Left lung (tissue), 10 donors: ENCODE measurements around the gene SYDE1. TPM values are rescaled to one million over a fixed set of nuclear protein-coding genes. Genes with fewer than 3 reads are reported as not detected.
"Not testable (repeated sequence)": the region's sequence is repeated elsewhere in the genome, so short reads cannot be mapped to it uniquely, and the experiment has no call there.

Source experiments
- ATAC-seq: fragments of 200-7000 bp; cut with Tn5 transposase; one replicate; pipeline ENCODE4 v1.9.1; 2020; ENCODE audit warnings: moderate library complexity
- DNase-seq, 4 donors: peaks; one replicate each; pipeline ENCODE4 v3.0.0-alpha.2; 2013 to 2020
- H3K27ac ChIP-seq, 2 donors: fragments of 200-600 bp; sonication (generic) in 1 of 2; one replicate each; pipeline versions ENCODE4 v1.5.0 to v1.8.0; 2020 to 2021
- H3K27me3 ChIP-seq, 2 donors: fragments of 200-600 bp; sonication (generic) in 1 of 2; one replicate each; pipeline versions ENCODE4 v1.5.0 to v1.8.0; 2020 to 2021
- H3K36me3 ChIP-seq, 2 donors: fragments of 200-600 bp; sonication (generic) in 1 of 2; one replicate each; pipeline versions ENCODE4 v1.5.0 to v1.8.0; 2020 to 2021
- H3K4me1 ChIP-seq, 2 donors: fragments of 200-600 bp; one replicate each; pipeline ENCODE4 v1.8.0; 2021
- H3K4me3 ChIP-seq, 2 donors: fragments of 200-600 bp; sonication (generic) in 1 of 2; one replicate each; pipeline versions ENCODE4 v1.5.0 to v1.8.0; 2020 to 2021; ENCODE audit warnings: mild to moderate bottlenecking in 1 of 2
- H3K9me3 ChIP-seq, 2 donors: fragments of 200-600 bp; sonication (generic) in 1 of 2; one replicate each; pipeline versions ENCODE4 v1.5.0 to v1.8.0; 2020 to 2021
- CTCF ChIP-seq, 2 donors: fragments of 200-600 bp; sonication (generic) in 1 of 2; IDR thresholded peaks; one replicate each; pipeline versions ENCODE4 v1.5.0 to v1.8.0; 2021; ENCODE audit warnings: antibody characterized with exemption in 2 of 2
- intact Hi-C, 2 donors: fragments of 100-400 bp; cut with DNase I; formaldehyde crosslinking; loops; one replicate each; pipeline versions ENCODE4 v1.11.2 to v1.14.2; 2022
- polyA plus RNA-seq, 6 donors: library from polyadenylated mRNA; unstranded; fragments of 120-200 nt; gene quantifications; one replicate each; pipeline ENCODE4 v1.2.1, GENCODE V29; 2013; ENCODE audit not compliant: insufficient read length in 6 of 6
- total RNA-seq, 2 donors: library from RNA; stranded (reverse); fragmentation: NEBNext Ultra II Directional; extraction: Animal tissue kit (Norgen Biotek cat#: 25700); gene quantifications; one replicate each; pipeline ENCODE4 v1.2.1, GENCODE V29; 2021
- donor health status: DM: no; HTN: yes; CAD: no.
- donor health status: DM: no; HTN: no; CAD: no.

SYDE1 gene
- total and polyA plus RNA-seq, 8 donors, result 16.6 to 33.8 (median 22.5) TPM

DNA sequence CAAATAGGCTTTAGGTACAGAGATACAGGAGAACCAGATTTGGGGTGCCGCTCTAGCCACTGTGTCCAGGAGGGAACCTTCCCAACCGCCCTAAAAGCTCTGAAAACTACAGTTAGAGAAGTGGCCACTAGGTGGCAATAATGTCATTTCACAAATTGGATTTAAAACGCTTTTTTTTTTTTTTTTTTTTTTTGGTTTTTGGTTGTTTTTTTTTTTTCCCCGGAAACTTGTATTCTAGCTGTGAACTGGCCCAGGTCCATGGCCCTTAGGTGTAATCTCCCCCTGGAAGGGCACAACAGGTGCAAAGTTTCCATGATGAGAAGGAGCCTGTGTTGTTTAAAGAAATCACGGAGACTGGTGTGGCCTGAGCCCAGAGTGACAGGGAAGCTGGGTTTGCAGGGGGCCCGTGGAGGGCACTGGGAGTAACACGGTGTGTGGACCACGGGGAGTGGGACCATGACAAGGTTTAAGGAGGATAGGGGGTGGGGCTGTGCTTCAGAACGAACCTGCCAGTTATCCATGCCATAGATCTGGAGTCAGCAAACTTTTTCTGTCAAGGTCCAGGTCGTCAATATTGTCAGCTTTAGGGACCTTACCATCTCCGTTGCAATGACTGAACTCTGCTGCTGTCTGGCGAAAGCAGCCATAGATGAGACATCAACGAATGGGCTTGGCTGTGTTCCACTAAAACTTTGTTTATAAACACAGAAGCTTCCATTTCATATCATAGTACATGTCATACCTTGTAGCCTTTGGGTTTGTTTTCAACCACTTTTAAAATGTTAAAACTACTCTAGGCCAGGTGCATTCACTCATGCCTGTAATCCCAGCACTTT is 15.1 kb upstream of the SYDE1 start:
- Histone ChIP-seq H3K27ac (no peak overlapping the region), H3K4me3 (no peak overlapping the region), H3K4me1 (no peaks in the 10 kb centered on the region), H3K9me3 (no peaks in the 10 kb centered on the region), H3K36me3 (no peaks in the 10 kb centered on the region), H3K27me3 (peaks cover 0 to 9% of the 10 kb centered on the region in 2 donors)
- ATAC-seq (peak; percentile 84), DNase-seq (peak in 2 of 4 donors; percentile 57 to 81)
- intact Hi-C loops, result loop anchor here in 1 of 2 donors (10.0 kb wide), 1 partner anchor 463 kb away; no protein-coding TSS in a partner anchor
- peak; percentile 60 to 81 for TF ChIP-seq CTCF (IDR thresholded peaks at IDR 0.05)

DNA sequence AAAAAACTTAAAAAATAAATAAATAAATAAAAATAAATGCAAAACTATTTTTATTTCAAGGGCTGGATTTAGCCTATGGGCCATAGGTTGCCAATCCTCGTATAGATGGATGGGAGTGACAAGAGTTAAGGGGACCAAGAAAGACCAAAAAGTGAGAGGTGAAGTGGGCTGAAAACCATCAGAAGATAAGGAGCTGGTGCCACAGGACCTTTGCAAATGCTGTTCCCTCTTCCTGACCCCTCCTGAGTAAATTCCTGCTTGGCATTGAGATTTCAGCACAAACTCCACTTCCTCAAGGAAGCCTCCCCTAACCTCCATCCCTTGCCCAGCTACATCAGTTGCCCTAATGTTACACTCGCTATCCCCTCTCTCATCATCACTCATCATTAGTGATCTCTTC is 14.2 kb upstream of the SYDE1 start:
- Histone ChIP-seq H3K27me3 (peaks cover 0 to 2% of the 10 kb centered on the region in 2 donors), H3K4me1 (no peaks in the 10 kb centered on the region), H3K27ac (no peak overlapping the region), H3K36me3 (no peaks in the 10 kb centered on the region), H3K9me3 (no peaks in the 10 kb centered on the region), H3K4me3 (no peak overlapping the region)
- ATAC-seq (no peak), DNase-seq (no peak)
- intact Hi-C loops, result loop anchor here in 1 of 2 donors (10.0 kb wide), 1 partner anchor 462 kb away; no protein-coding TSS in a partner anchor
- no peak for TF ChIP-seq CTCF (IDR thresholded peaks at IDR 0.05)

GRCh38 chr19:15096223-15096622 is 11.0 kb upstream of the SYDE1 start:
- no peaks in the 10 kb centered on the region for H3K27me3 ChIP-seq
- ATAC-seq (no peak), DNase-seq (no peak)
- no peak for TF ChIP-seq CTCF (IDR thresholded peaks at IDR 0.05)
- H3K4me3 ChIP-seq, result no peak overlapping the region
- no peak overlapping the region for H3K27ac ChIP-seq
- intact Hi-C loops, result loop anchor here in 1 of 2 donors (10.0 kb wide), 1 partner anchor 459 kb away; no protein-coding TSS in a partner anchor
- H3K9me3 ChIP-seq, result no peaks in the 10 kb centered on the region
- no peaks in the 10 kb centered on the region for H3K36me3 ChIP-seq
- no peaks in the 10 kb centered on the region for H3K4me1 ChIP-seq

DNA sequence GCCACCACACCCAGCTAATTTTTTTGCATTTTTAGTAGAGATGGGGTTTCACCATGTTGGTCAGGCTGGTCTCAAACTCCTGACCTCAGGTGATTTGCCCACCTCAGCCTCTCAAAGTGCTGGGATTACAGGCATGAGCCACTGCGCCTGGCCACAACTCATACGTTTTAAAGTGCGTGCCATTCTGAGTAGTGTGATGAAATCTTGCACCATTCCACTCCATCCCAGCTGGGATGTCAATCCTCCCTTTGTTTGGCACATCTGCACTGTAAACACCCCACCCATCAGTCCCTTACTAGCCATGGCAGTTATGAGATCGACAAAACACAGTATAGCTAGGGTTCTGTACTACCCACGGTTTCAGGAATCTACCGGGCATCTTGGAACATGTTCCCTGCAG is 9.2 kb upstream of the SYDE1 start:
- not testable (repeated sequence) for H3K4me3 ChIP-seq, H3K36me3 ChIP-seq, ATAC-seq, H3K27ac ChIP-seq, DNase-seq, H3K4me1 ChIP-seq, H3K27me3 ChIP-seq, H3K9me3 ChIP-seq
- intact Hi-C loops, result loop anchor here in 1 of 2 donors (10.0 kb wide), 1 partner anchor 457 kb away; no protein-coding TSS in a partner anchor

GRCh38 chr19:15098460-15098859 is 8.7 kb upstream of the SYDE1 start:
- TF ChIP-seq CTCF (IDR thresholded peaks at IDR 0.05), result no peak
- no peak for DNase-seq
- ATAC-seq, result no peak
- Histone ChIP-seq H3K4me3 (no peak overlapping the region), H3K9me3 (peaks cover 0 to under 1% of the 10 kb centered on the region in 2 donors), H3K27ac (no peak overlapping the region), H3K27me3 (no peaks in the 10 kb centered on the region), H3K4me1 (no peaks in the 10 kb centered on the region), H3K36me3 (no peaks in the 10 kb centered on the region)
- intact Hi-C loops, result loop anchor here in 1 of 2 donors (10.0 kb wide), 1 partner anchor 456 kb away; no protein-coding TSS in a partner anchor
